HS-27A (cell line): ENCODE data around the gene RNF112.

Experiments used
- DNase-seq: peaks from one replicate; pipeline ENCODE4 v3.0.0-alpha.2; 2012; ENCODE audit warnings: low read depth, missing footprints

RNF112 gene

DNA sequence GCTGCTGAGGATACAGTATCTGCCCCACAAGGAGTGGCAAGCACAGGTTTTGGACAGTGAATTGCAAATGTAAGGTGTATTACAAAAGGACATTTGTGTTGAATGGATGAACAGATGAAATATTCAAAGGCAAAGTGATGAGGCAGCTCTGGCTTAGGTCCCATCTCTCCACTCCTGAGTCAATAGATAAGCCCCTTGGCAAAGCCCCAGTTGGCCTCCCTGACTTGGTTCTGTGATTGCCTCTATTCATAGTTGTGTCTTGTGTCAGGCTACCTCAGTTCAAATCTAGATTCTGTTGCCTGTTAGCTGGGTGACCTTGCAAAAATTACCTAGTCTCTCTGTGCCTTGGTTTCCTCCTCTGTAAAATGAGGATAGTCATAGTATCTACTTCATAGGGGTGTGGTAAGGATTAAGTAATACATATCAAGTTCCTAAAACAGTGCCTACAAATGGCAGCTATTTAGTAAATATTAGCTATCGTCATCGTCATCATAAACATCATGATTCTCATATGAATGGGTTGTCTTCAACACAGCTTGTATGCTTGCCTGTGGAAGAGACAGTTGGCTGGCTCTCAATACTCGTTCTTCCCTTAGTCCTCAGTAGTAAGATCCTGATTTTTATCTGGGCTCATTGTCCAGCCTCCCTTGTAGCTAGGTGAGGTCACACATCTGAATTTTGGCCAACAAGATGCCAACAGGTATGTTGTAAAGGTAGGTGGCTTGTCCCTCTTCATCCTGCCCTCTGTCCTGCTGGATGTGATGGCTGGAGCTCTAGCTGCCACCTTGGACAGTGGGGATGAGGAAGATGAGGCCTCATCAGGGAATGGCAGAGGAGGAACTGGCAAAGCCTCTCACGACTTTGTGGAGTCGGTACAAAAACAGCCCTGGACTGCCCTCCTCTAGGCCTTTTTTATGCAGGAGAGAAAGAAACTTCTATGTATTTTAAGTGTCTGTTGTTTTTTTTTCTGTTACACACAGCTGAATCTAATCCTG, 21.9 kb upstream of the RNF112 start:
- DNase-seq, result no peak

DNA sequence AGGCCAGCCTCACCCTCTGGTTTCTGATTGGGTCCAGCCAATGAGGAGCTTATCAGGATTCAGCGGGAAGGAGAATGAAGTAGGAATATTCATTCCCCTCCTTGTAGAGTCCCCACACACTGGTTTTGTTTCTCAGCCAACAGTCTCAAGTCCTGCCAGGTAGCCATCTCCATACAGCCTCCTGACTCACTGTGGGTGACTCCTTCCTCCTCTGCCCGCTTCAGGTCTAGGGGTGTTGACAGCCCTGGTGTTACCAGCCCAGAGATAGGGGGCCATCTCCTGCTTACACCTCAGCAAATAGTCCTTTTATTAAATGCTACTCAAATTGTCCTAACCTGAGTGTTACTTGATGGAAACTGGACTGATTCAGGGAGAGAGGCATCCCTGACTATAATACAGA, 20.1 kb upstream of the RNF112 start:
- no peak for DNase-seq

DNA sequence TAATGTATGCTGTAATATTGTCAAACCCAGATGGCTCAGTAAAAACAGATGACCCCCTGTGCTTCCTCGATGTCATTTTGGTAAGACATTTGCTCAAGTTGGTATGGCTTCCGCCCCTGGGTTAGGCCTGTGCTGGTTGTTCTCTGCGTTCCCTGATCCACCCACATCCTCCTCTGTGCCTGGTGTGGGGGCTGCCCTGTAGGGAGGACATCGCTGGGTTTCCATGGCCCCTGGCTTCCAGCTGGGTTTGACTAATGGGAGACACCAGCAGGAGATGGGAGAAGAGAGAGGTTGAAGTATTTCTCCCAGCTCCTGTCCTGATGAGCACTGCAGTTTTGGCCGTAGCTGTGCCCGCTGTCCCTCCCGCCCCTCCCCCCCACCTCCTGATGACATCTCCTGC, 19.6 kb upstream of the RNF112 start:
- DNase-seq, result no peak

- no peak for DNase-seq
Observed at GRCh38 chr17:19392303-19392702, 18.7 kb upstream of the RNF112 start.

- no peak for DNase-seq
Observed at GRCh38 chr17:19397556-19398041, 13.4 kb upstream of the RNF112 start.

- no peak for DNase-seq
Observed at GRCh38 chr17:19398301-19399181, 12.5 kb upstream of the RNF112 start.

DNA sequence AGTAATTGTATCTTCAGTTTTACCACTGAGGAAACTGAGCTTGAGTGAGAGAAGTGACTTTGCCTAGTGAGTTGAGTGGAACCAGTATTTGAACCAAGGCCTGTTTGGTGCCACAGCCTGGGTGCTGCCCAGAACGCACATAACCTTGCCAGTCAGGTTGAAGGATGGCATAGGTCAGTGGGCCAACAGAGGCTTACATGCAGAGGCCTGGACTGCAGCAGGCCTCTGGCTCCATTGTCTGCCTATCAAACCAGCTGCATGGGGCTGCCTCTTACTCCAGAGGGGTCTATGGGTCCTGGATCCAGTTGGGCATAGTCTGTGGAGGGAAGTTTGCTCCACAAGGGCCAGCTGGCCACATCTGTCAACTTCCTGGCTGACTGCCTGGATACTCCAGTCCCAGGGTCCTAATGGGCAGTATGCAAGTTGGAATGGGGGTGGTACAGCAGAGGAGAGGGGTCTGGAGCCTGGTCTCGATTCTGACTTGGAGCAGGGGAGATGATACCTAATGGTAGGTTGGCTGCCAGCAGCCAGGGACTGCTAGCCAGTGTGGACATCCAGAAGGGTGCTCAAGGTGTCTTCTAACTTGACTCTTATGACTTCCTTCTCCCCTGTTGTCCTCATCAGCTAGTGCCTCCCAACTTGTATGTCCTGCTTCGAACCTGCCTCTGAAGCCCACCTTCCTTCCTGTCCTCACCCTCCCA, 11.1 kb upstream of the RNF112 start:
- no peak for DNase-seq

GRCh38 chr17:19401321-19402010, 9.6 kb upstream of the RNF112 start:
- DNase-seq, result no peak

DNA sequence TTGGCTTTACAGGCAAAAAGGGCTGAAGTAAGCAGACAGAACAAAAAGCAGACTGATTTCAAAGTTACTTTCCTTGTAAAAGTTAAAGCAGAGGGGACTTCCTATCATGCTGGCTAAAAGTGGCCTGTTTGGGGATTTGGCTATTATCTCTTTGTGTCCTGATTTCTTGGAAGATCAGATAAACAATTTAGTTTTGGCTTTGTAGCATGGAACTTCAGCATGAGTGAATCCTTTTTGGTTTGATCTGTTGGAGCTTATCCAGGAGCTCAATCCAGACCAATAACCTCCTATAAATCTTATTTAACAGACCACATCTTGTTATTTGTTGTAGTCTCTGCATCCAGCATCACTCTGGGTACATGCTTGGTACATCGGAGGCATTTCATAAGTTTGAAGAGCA, 8.9 kb upstream of the RNF112 start:
- no peak for DNase-seq

- DNase-seq, result no peak
Observed at GRCh38 chr17:19403021-19403420, 8.0 kb upstream of the RNF112 start.

DNA sequence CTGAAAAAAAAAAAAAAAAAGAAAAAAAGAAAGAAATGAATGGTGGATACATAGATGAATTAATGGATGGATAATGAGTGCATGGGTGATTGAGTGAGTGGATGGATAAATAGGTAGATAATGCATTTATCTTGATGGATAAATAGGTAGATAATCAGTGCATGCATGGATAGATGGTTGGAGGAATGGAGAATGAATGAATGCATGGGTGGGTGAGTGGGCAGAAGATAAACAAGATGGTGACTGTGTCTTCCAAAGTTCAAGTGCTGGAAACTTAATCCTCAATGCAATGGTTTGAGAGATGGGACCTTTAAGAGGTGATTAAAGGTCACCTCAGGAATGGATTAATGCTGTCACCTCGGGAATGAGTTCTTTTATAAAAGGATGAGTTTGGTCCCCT, 6.8 kb upstream of the RNF112 start:
- DNase-seq, result no peak

DNA sequence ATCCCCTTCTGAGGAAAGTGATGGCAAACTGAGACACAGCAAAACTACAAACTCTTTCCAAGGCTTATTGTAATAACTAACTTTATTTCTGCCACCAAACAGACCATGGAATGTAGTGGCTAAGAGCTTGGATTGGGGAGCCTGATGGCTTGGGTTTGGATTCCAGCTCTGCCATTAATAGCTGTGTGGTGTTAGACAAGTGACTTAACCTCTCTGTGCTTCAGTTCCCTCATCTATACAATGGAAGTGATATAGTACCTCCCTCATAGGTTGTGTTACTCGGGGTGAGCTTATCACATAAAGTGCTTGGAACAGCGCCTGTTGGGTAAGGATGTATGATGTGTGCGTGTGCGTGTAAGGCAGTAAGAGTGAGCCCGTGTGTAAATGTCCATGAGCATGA, 5.9 kb upstream of the RNF112 start:
- DNase-seq, result no peak

GRCh38 chr17:19407601-19408345, 3.3 kb upstream of the RNF112 start:
- no peak for DNase-seq

GRCh38 chr17:19408346-19408710, 2.7 kb upstream of the RNF112 start:
- DNase-seq, result no peak

GRCh38 chr17:19409066-19409465, 2.0 kb upstream of the RNF112 start:
- no peak for DNase-seq

- no peak for DNase-seq
Observed at GRCh38 chr17:19409509-19409908, 1.5 kb upstream of the RNF112 start.

- DNase-seq, result no peak
Observed at GRCh38 chr17:19410091-19410490, 941 bp upstream of the RNF112 start.

GRCh38 chr17:19411631-19412030, 599 bp downstream of the RNF112 start:
- DNase-seq, result no peak

DNA sequence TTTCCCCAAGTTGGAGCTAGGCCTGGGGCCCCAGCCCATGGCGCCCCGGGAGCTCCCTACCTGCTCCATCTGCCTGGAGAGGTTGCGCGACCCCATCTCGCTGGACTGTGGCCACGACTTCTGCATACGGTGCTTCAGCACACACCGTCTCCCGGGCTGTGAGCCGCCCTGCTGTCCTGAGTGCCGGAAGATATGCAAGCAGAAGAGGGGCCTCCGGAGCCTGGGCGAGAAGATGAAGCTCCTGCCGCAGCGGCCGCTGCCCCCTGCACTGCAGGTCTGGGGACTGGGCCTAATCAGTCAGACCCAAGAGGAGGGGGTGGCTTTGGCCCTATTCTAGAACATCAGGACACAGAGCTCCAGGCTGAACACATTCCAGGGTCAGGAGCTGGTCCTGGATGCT, 1.5 kb downstream of the RNF112 start:
- DNase-seq, result no peak

DNA sequence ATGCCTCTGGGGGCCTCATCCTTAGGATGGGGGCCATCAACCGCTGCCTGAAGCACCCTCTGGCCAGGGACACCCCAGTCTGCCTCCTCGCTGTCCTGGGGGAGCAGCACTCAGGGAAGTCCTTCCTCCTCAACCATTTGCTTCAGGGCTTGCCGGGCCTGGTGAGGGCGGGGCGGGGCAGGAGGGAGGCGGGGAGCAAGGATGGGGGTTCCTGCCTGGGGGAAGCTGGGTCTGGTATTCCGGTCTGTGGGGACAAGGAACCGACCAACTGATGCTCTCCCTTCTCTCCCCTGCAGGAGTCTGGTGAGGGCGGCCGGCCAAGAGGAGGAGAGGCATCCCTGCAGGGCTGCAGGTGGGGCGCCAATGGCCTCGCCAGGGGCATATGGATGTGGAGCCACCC, 2.0 kb downstream of the RNF112 start:
- no peak for DNase-seq

- DNase-seq, result no peak
Observed at GRCh38 chr17:19413761-19414160, 2.7 kb downstream of the RNF112 start.
